GM19351 (cell line): ENCODE data around the gene BRIP1.
"Not testable (repeated sequence)": the region's sequence is repeated elsewhere in the genome, so short reads cannot be mapped to it uniquely, and the experiment has no call there.

Experiments used
- ATAC-seq: cut with Tn5 transposase; IDR thresholded peaks from one replicate; pipeline ENCODE4 v1.9.1; 2021; ENCODE audit warnings: mild to moderate bottlenecking, moderate library complexity; ENCODE audit not compliant: unreplicated experiment

BRIP1 gene

GRCh38 chr17:61831099-61831498, 32.2 kb downstream of the BRIP1 start:
- no peak for ATAC-seq

- no peak for ATAC-seq
These were observed 34.6 kb downstream of the BRIP1 start for GRCh38 chr17:61828694-61829093.

- no peak for ATAC-seq
These were observed 35.5 kb downstream of the BRIP1 start for GRCh38 chr17:61827649-61828395.

- not testable (repeated sequence) for ATAC-seq
These were observed 36.5 kb downstream of the BRIP1 start for GRCh38 chr17:61826866-61827265.

GRCh38 chr17:61826198-61826597, 37.1 kb downstream of the BRIP1 start:
- not testable (repeated sequence) for ATAC-seq

- no peak for ATAC-seq
These were observed 37.7 kb downstream of the BRIP1 start for GRCh38 chr17:61825448-61826137.

GRCh38 chr17:61822326-61823285, 40.7 kb downstream of the BRIP1 start:
- no peak for ATAC-seq

- no peak for ATAC-seq
These were observed 41.7 kb downstream of the BRIP1 start for GRCh38 chr17:61821655-61822054.

- not testable (repeated sequence) for ATAC-seq
These were observed 44.1 kb downstream of the BRIP1 start for GRCh38 chr17:61819265-61819664.

- ATAC-seq, result no peak
These were observed 45.1 kb downstream of the BRIP1 start for GRCh38 chr17:61818225-61818624.

GRCh38 chr17:61817452-61817851, 45.9 kb downstream of the BRIP1 start:
- ATAC-seq, result no peak

GRCh38 chr17:61816538-61816937, 46.8 kb downstream of the BRIP1 start:
- no peak for ATAC-seq

GRCh38 chr17:61815863-61816503, 47.3 kb downstream of the BRIP1 start:
- no peak for ATAC-seq

- ATAC-seq, result no peak
These were observed 48.8 kb downstream of the BRIP1 start for GRCh38 chr17:61814485-61814884.

- no peak for ATAC-seq
These were observed 50.1 kb downstream of the BRIP1 start for GRCh38 chr17:61813211-61813610.

GRCh38 chr17:61812747-61813146, 50.6 kb downstream of the BRIP1 start:
- no peak for ATAC-seq

- no peak for ATAC-seq
These were observed 53.4 kb downstream of the BRIP1 start for GRCh38 chr17:61809816-61810392.

- ATAC-seq, result no peak
These were observed 54.9 kb downstream of the BRIP1 start for GRCh38 chr17:61808442-61808841.

- no peak for ATAC-seq
These were observed 56.4 kb downstream of the BRIP1 start for GRCh38 chr17:61806936-61807335.

- no peak for ATAC-seq
These were observed 57.1 kb downstream of the BRIP1 start for GRCh38 chr17:61806081-61806828.
